ENCODE measurements around the gene PALLD.

PALLD gene

GRCh38 chr4:168647646-168648375, 151.0 kb downstream of the PALLD start:
- DNase-seq (ENCODE audit: low read depth): no peak

- no peak for DNase-seq (ENCODE audit: low read depth)
Observed at GRCh38 chr4:168648494-168648893, 151.6 kb downstream of the PALLD start.

DNA sequence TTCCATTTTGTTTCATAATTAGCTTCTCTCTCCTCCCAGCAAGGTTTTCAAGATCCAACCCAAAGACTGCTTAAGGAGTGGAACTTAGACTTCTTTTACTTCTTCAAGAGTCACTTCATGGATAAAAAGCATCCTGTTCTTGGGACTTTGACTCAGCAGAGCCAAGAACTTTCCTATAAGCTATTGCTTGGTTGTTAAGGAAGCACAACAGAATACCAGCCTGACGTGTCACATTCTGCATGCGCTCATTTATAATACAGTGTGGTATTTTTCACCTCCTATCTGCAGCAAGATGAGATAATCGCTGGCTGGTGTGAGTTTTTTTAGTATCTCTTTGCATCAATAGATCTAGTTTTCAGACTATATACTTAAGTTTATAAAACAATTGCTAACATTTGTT, 152.1 kb downstream of the PALLD start:
- DNase-seq (ENCODE audit: low read depth): no peak

DNA sequence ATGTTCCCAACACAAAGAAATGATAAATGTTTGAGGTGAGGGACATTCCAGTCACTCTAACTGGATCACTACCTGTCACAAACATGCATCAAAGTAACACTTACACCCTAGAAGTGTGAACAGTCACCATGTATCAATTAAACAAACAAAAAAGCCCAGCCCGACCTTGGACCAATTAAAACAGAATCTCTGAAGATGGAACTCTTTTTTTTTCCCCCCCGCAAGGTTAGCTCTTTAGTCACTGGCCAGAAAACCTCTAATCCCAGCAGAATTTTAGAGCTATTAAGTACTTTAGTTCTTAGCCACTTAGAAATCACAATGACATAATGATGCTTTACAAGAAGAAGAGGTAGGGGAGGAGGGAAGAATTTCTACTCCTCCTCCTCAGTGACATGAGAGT, 154.5 kb downstream of the PALLD start:
- DNase-seq (ENCODE audit: low read depth): no peak

GRCh38 chr4:168651864-168652263, 155.0 kb downstream of the PALLD start:
- no peak for DNase-seq (ENCODE audit: low read depth)

DNA sequence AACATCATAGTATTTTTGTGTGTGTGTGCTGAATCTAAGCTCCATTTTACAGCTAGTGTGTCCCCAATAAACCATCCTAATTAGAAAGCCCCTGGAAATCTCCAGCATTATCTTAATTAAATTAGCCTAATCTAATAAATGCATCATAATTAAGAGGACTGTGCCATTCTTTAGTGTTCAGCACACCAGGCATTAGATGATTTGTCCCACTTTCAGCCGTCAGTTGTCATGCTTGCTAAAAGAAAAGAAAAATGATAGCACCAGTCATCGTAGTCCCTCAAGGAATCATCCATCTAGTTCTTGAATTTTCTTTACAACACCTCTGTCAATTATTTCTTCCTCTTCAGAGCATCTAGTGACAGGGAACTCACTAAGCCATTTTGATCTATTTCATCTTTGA, 155.9 kb downstream of the PALLD start:
- no peak for DNase-seq (ENCODE audit: low read depth)

DNA sequence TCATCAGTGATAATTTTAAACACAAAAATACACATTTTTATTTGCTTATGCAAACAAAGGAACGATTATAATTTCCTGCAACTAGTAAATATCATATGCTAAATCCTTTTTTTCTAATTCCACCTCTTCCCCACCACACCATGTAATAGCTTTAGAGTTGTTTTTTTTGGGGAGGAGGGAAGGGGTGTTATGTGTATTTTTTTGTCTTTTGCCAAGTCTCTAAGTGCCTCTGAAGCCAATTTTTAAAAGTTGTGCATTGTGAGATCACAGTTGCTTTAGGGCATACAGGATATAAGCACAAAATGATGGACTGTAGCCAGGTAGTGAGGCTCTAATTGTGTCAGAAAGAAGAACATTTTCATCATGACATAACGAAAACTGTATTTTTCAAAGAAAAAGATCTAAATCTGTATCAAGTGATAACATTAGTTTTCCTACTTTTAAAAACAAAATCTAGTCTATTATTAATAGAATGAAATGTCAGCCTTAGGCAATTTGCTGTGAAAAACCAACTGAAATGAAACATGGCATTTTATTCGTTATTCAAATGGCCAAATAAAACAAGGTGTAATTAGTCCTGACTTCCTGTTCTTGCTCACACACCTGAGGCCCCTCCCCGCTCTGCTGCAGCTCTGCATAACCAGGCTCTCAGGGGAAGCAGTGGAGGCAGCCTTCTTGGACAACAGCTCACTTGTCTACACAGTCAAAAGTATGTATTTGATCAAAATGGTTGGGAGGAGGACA, 157.4 kb downstream of the PALLD start:
- DNase-seq (ENCODE audit: low read depth): no peak

- no peak for DNase-seq (ENCODE audit: low read depth)
Observed at GRCh38 chr4:168654848-168655174, 158.0 kb downstream of the PALLD start.

DNA sequence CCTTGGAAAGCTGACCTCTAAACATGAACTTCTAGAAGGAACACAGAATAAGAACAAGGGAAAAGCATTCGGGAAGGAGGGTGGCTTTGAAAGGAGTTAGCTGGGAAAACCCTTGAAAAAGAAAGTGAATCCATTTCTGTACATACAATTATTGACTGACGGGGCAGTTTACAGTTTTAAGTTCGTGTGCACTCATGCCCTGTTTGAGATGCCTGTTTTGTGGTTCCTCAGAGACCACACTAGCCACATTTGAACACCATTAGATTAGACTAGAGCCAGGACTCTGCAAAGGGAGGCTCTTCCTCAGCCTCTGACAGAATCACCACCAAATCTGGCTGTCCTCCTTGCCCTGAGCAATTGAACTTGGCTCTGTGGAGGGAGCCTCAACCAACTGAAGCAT, 158.3 kb downstream of the PALLD start:
- no peak for DNase-seq (ENCODE audit: low read depth)

- no peak for DNase-seq (ENCODE audit: low read depth)
Observed at GRCh38 chr4:168656055-168656660, 159.3 kb downstream of the PALLD start.

GRCh38 chr4:168656946-168657473, 160.2 kb downstream of the PALLD start:
- DNase-seq (ENCODE audit: low read depth): no peak

DNA sequence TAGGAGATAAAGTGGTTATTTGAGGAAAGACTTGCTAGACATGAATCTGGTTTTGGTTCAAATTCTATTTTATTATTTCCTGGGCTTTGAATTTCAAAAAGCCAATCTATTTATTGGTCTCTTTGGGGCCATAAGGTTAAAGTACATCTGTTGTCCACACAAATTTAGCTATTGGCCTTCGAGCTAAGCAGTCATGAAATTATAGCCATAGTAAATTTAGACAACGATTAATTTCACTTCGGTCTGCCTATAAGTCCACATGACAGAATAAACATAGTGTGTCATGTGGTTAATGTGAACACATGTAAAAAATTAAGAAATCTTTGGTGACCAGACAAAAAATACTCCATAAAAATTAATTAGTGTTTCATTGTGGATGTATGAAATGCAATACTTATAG, 161.9 kb downstream of the PALLD start:
- no peak for DNase-seq (ENCODE audit: low read depth)

GRCh38 chr4:168659741-168660465, 163.1 kb downstream of the PALLD start:
- no peak for DNase-seq (ENCODE audit: low read depth)

- no peak for DNase-seq (ENCODE audit: low read depth)
Observed at GRCh38 chr4:168662297-168662984, 165.6 kb downstream of the PALLD start.

DNA sequence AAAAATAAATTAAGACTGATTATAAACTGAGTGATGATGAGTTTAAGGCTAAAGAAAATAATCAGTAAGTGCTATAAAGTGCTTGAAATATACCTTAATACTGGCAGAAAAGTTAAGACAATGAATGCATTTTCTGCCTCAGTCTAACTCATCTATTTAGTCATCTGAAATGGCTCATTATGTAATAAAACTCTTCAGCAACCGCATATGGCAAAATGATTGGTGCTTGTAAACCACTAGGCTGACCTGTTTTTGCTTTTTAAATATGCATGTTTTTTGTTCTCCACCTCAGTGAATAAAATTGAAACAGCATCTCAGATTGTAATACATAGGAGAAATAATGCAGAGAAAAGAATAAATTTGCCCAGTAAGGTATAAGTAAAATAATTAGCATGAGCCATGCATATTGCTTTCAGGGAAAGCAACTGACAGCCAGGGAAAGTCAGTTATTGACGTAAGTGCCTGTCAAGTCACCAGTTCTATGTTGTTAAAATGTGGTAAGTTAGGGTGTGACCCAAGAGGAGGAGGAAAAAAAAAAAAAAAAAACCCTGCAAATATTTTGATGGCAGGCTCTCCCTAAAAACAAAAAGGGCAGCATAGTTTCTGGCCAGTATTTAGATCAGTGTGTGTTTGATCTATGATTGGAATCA, 167.5 kb downstream of the PALLD start:
- no peak for DNase-seq (ENCODE audit: low read depth)

DNA sequence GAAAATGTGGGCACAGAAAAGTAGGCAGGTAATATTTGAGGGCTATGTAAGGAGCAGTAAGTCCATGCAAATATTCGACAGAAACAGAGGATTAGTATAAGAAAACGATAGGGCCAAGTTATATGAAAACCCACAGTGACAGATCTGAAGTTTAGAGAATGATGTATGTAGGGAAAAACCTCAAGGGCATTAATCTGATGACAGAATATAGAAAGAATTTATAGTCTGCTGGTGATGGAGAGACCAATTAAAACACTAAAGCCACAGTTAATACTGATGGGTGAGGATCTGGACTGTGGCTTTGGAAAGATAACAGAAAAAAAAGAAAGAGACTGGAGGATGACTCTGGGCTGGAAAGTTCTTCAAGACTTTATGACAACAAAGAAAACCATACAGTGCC, 169.7 kb downstream of the PALLD start:
- DNase-seq (ENCODE audit: low read depth): no peak

- DNase-seq (ENCODE audit: low read depth): no peak
Observed at GRCh38 chr4:168667376-168667775, 170.5 kb downstream of the PALLD start.

GRCh38 chr4:168667921-168668320, 171.1 kb downstream of the PALLD start:
- no peak for DNase-seq (ENCODE audit: low read depth)

DNA sequence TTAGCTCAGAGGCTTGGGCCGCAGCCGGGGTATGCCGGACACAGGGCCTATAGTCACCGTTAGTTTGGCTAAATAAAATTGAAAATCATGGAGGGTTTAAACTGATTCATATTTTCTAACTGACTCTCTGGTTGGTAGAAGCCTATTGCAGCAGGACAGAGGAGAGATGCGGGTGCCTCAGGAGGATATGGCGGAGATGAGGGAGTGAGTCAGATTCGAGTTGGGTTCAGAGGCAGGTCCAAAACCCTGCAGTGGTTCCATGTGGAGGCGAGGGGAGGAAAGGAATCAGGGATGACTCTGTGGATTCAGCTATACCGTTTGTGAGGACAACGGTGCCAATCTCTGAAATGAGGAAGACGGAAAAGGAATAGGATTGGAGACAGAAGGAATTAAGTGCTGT, 176.6 kb downstream of the PALLD start:
- DNase-seq (ENCODE audit: low read depth): no peak

GRCh38 chr4:168674077-168674747, 177.4 kb downstream of the PALLD start:
- DNase-seq (ENCODE audit: low read depth): no peak

- DNase-seq (ENCODE audit: low read depth): no peak
Observed at GRCh38 chr4:168674866-168675265, 178.0 kb downstream of the PALLD start.
